K562 (cell line): ENCODE results near the gene PRDX1. TPM values are rescaled to one million over a fixed set of nuclear protein-coding genes. Genes with fewer than 3 reads are reported as not detected.

ENCODE experiments used
- CAMTA2 ChIP-seq: fragments of 250-450 bp; sonication (Bioruptor Pico); conservative IDR thresholded peaks from 2 replicates; pipeline ENCODE4 v1.5.1; 2022
- CHD2 ChIP-seq: IDR thresholded peaks from 2 replicates; pipeline ENCODE4 v1.6.1; 2011; ENCODE audit warnings: low read depth, low read length
- CREB1 ChIP-seq, 2 experiments: sonication (generic) in 1 of 2; formaldehyde crosslinking in 1 of 2; IDR thresholded peaks; 2 replicates each; pipeline versions ENCODE4 v1.6.1 to v1.8.0; 2012 to 2022; ENCODE audit warnings: inconsistent platforms in 1 of 2, mild to moderate bottlenecking in 1 of 2, missing genetic modification reagents in 1 of 2, moderate library complexity in 1 of 2
- CREM ChIP-seq: IDR thresholded peaks from 2 replicates; pipeline ENCODE4 v1.6.1; 2014; ENCODE audit warnings: antibody characterized with exemption, low read depth
- CTBP1 ChIP-seq: fragments of 450-650 bp; IDR thresholded peaks from 2 replicates; pipeline ENCODE4 v1.6.1; 2016; ENCODE audit warnings: borderline replicate concordance
- DPF2 ChIP-seq: fragments of 450-650 bp; IDR thresholded peaks from 2 replicates; pipeline ENCODE4 v1.6.1; 2016
- FOXK1 ChIP-seq: sonication (generic); formaldehyde crosslinking; IDR thresholded peaks from 2 replicates; pipeline ENCODE4 v1.8.0; 2022; ENCODE audit warnings: missing genetic modification reagents, mild to moderate bottlenecking, borderline replicate concordance
- GABPB1 ChIP-seq: sonication (generic); formaldehyde crosslinking; IDR thresholded peaks from 2 replicates; pipeline ENCODE4 v1.8.0; 2022; ENCODE audit warnings: mild to moderate bottlenecking, missing genetic modification reagents
- HDAC1 ChIP-seq, 2 experiments: fragments of 450-650 bp; IDR thresholded peaks; 2 replicates each; pipeline ENCODE4 v1.6.1; 2016 to 2017; ENCODE audit warnings: inconsistent platforms in 1 of 2, mild to moderate bottlenecking in 1 of 2, moderate library complexity in 1 of 2
- MEF2A ChIP-seq: IDR thresholded peaks from 2 replicates; pipeline ENCODE4 v1.6.1; 2011; ENCODE audit warnings: low read depth, mild to moderate bottlenecking, low read length, moderate library complexity; ENCODE audit not compliant: control insufficient read depth
- NEUROD1 ChIP-seq: fragments of 150-350 bp; IDR thresholded peaks from 2 replicates; pipeline ENCODE4 v1.6.1; 2014; ENCODE audit warnings: borderline replicate concordance, low read length, low read depth; ENCODE audit not compliant: partially characterized antibody
- SNIP1 ChIP-seq: fragments of 450-650 bp; IDR thresholded peaks from 2 replicates; pipeline ENCODE4 v1.7.1; 2017; ENCODE audit warnings: low read depth, mild to moderate bottlenecking
- SPI1 ChIP-seq: IDR thresholded peaks from 2 replicates; pipeline ENCODE4 v1.6.1; 2011; ENCODE audit warnings: low read depth, low read length, control low read depth, borderline replicate concordance
- SRSF3 ChIP-seq: fragments of 200-400 bp; formaldehyde crosslinking; IDR thresholded peaks from 2 replicates; pipeline ENCODE4 v1.6.1; 2016; ENCODE audit warnings: mild to moderate bottlenecking, low read length, moderate library complexity; ENCODE audit not compliant: insufficient read depth
- TCF7L2 ChIP-seq: fragments of 150-350 bp; IDR thresholded peaks from 2 replicates; pipeline ENCODE4 v1.6.1; 2016; ENCODE audit warnings: low read depth, mild to moderate bottlenecking, low read length, moderate library complexity
- ZFP30 ChIP-seq: fragments of 250-450 bp; sonication (Bioruptor Pico); IDR thresholded peaks from 2 replicates; pipeline ENCODE4 v1.8.0; 2022; ENCODE audit warnings: moderate library complexity, mild to moderate bottlenecking, inconsistent platforms, borderline replicate concordance
- polyA plus RNA-seq, 8 experiments: library from polyadenylated mRNA; depleted of rRNA in 4 of 8; stranded (reverse) in 5 of 8; unstranded in 3 of 8; fragments of >200 nt; fragmentation: Nextera tagmentation in 2 of 8; fragmentation: Illumina TruSeq in 1 of 8; extraction: Ambion mirVana in 2 of 8; extraction: Trizol in 1 of 8; gene quantifications; 2 replicates each; pipeline versions ENCODE4 v1.2.1 to v1.2.3, GENCODE V29; 2011 to 2014; ENCODE audit warnings: inconsistent platforms in 1 of 8, missing spikeins in 1 of 8
- total RNA-seq, 7 experiments: library from RNA; depleted of rRNA in 6 of 7; stranded (reverse); fragments of >200 nt in 6 of 7; fragmentation: Illumina TruSeq in 2 of 7; extraction: Trizol in 2 of 7; gene quantifications; 2 replicates each; pipeline versions ENCODE4 v1.2.1 to v1.2.3, GENCODE V29; 2011 to 2021; ENCODE audit warnings: low replicate concordance in 1 of 7
- TF ChIP-seq, protein P1 (sequence below): sonication (generic); formaldehyde crosslinking; IDR thresholded peaks from 2 replicates; pipeline ENCODE4 v1.8.1; 2023; ENCODE audit warnings: mild to moderate bottlenecking, missing genetic modification reagents
- TF ChIP-seq, protein P2 (sequence below): fragments of 450-650 bp; IDR thresholded peaks from 2 replicates; pipeline ENCODE4 v1.6.1; 2016
- TF ChIP-seq, protein P3 (sequence below): sonication (generic); formaldehyde crosslinking; IDR thresholded peaks from 2 replicates; pipeline ENCODE4 v1.8.0; 2022; ENCODE audit warnings: missing genetic modification reagents, mild to moderate bottlenecking, moderate library complexity, borderline replicate concordance
- TF ChIP-seq, protein P4 (sequence below), 2 experiments: IDR thresholded peaks; 2 replicates each; pipeline ENCODE4 v1.6.1; 2012; ENCODE audit warnings: improper control_type of control experiment in 2 of 2, low read depth in 2 of 2, low read length in 2 of 2, borderline replicate concordance in 1 of 2
- TF ChIP-seq, protein P5 (sequence below): fragments of 450-650 bp; IDR thresholded peaks from 2 replicates; pipeline ENCODE4 v1.6.1; 2017; ENCODE audit warnings: antibody characterized with exemption

PRDX1 gene
- total and polyA plus RNA-seq, 9 of the 15 experiments (the other 6 are each of a cell fraction or from before 2014, with no cell fraction given) = 748 to 2,388 (median 1,045) TPM

DNA sequence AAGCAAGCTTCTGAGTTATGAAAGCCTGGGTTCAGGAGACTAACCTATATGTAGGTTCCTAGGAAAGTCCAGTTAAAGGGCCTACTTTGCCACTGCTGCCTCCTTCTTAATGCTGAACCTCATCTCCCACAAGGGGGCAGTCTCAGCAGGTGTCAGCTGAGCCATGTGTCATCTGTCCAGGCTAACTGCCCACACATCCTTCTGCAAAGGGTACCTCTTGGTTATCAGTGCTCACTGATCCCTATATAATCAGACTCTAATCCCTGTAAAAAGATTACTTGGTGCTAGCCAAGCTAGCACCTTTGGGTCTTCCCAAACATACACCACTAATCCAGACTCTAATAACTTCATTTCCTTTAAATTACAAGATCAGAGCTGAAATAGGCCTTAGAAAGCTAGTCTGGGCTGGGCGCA lies 9.0 kb downstream of the PRDX1 start (continued):
- TF ChIP-seq SRSF3 = no peak
- peak; percentile 49; the same call in 1 of the 2 replicates for TF ChIP-seq CREM
- TF ChIP-seq, protein P1, sequence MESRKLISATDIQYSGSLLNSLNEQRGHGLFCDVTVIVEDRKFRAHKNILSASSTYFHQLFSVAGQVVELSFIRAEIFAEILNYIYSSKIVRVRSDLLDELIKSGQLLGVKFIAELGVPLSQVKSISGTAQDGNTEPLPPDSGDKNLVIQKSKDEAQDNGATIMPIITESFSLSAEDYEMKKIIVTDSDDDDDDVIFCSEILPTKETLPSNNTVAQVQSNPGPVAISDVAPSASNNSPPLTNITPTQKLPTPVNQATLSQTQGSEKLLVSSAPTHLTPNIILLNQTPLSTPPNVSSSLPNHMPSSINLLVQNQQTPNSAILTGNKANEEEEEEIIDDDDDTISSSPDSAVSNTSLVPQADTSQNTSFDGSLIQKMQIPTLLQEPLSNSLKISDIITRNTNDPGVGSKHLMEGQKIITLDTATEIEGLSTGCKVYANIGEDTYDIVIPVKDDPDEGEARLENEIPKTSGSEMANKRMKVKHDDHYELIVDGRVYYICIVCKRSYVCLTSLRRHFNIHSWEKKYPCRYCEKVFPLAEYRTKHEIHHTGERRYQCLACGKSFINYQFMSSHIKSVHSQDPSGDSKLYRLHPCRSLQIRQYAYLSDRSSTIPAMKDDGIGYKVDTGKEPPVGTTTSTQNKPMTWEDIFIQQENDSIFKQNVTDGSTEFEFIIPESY (CRISPR knock-in tag) = peak; percentile 72; the same call in 1 of the 2 replicates
- TF ChIP-seq SPI1 = no peak
- 0 out of 2 replicates have a peak, but pooled peaks have one; percentile 34 for TF ChIP-seq DPF2
- TF ChIP-seq, protein P2, sequence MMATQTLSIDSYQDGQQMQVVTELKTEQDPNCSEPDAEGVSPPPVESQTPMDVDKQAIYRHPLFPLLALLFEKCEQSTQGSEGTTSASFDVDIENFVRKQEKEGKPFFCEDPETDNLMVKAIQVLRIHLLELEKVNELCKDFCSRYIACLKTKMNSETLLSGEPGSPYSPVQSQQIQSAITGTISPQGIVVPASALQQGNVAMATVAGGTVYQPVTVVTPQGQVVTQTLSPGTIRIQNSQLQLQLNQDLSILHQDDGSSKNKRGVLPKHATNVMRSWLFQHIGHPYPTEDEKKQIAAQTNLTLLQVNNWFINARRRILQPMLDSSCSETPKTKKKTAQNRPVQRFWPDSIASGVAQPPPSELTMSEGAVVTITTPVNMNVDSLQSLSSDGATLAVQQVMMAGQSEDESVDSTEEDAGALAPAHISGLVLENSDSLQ = peak; percentile 65
- TF ChIP-seq, protein P3, sequence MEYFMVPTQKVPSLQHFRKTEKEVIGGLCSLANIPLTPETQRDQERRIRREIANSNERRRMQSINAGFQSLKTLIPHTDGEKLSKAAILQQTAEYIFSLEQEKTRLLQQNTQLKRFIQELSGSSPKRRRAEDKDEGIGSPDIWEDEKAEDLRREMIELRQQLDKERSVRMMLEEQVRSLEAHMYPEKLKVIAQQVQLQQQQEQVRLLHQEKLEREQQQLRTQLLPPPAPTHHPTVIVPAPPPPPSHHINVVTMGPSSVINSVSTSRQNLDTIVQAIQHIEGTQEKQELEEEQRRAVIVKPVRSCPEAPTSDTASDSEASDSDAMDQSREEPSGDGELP = peak; percentile 96
- TF ChIP-seq MEF2A = 0 out of 2 replicates have a peak, but pooled peaks have one; percentile 18
- TF ChIP-seq ZFP30 (CRISPR knock-in tag) = no peak
- no peak for TF ChIP-seq CHD2
- no peak for TF ChIP-seq CAMTA2 (CRISPR knock-in tag)
- TF ChIP-seq, protein P4, sequence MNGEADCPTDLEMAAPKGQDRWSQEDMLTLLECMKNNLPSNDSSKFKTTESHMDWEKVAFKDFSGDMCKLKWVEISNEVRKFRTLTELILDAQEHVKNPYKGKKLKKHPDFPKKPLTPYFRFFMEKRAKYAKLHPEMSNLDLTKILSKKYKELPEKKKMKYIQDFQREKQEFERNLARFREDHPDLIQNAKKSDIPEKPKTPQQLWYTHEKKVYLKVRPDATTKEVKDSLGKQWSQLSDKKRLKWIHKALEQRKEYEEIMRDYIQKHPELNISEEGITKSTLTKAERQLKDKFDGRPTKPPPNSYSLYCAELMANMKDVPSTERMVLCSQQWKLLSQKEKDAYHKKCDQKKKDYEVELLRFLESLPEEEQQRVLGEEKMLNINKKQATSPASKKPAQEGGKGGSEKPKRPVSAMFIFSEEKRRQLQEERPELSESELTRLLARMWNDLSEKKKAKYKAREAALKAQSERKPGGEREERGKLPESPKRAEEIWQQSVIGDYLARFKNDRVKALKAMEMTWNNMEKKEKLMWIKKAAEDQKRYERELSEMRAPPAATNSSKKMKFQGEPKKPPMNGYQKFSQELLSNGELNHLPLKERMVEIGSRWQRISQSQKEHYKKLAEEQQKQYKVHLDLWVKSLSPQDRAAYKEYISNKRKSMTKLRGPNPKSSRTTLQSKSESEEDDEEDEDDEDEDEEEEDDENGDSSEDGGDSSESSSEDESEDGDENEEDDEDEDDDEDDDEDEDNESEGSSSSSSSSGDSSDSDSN (IDR thresholded peaks at IDR 0.05; ENCODE audit: borderline replicate concordance in 1 of 2, low read depth in 2 of 2, low read length in 2 of 2) = no peak
- TF ChIP-seq TCF7L2 = no peak
- TF ChIP-seq CREB1 (IDR thresholded peaks at IDR 0.05) = no peak
- no peak for TF ChIP-seq CREB1 (CRISPR knock-in tag; IDR thresholded peaks at IDR 0.05)
- TF ChIP-seq CTBP1 = peak; percentile 89
- no peak for TF ChIP-seq FOXK1 (CRISPR knock-in tag)
- TF ChIP-seq HDAC1 (IDR thresholded peaks at IDR 0.05) = peak in 1 of 2 experiments; percentile 71; a peak in 2 of 4 replicates
- TF ChIP-seq, protein P5, sequence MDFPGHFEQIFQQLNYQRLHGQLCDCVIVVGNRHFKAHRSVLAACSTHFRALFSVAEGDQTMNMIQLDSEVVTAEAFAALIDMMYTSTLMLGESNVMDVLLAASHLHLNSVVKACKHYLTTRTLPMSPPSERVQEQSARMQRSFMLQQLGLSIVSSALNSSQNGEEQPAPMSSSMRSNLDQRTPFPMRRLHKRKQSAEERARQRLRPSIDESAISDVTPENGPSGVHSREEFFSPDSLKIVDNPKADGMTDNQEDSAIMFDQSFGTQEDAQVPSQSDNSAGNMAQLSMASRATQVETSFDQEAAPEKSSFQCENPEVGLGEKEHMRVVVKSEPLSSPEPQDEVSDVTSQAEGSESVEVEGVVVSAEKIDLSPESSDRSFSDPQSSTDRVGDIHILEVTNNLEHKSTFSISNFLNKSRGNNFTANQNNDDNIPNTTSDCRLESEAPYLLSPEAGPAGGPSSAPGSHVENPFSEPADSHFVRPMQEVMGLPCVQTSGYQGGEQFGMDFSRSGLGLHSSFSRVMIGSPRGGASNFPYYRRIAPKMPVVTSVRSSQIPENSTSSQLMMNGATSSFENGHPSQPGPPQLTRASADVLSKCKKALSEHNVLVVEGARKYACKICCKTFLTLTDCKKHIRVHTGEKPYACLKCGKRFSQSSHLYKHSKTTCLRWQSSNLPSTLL = no peak
- TF ChIP-seq GABPB1 = 0 out of 2 replicates have a peak, but pooled peaks have one; percentile 35
- peak; percentile 47 for TF ChIP-seq NEUROD1
- TF ChIP-seq SNIP1 = no peak
